MM.1S (cell line): ENCODE data around the gene CHN2.

Source experiments
- DNase-seq: peaks from one replicate; pipeline ENCODE4 v3.0.0-alpha.2; 2015
- H2AFZ ChIP-seq: fragments of 300-600 bp; sonication (generic); 2 replicates; pipeline ENCODE4 v1.6.0; 2016; ENCODE audit warnings: antibody characterized with exemption, low read length
- H3F3A ChIP-seq: fragments of 300-600 bp; sonication (generic); 2 replicates; pipeline ENCODE4 v1.6.1; 2016; ENCODE audit warnings: mild to moderate bottlenecking, antibody characterized with exemption, low read length, moderate library complexity, mixed read lengths; ENCODE audit not compliant: insufficient read depth
- H3K27ac ChIP-seq: fragments of 300-600 bp; sonication (generic); 2 replicates; pipeline ENCODE4 v1.5.1; 2016; ENCODE audit warnings: mild to moderate bottlenecking, low read length
- H3K27me3 ChIP-seq: fragments of 300-600 bp; sonication (generic); replicated peaks from 2 replicates; pipeline ENCODE4 v1.6.0; 2016; ENCODE audit warnings: low read length; ENCODE audit not compliant: insufficient read depth
- H3K36me3 ChIP-seq: fragments of 300-600 bp; sonication (generic); replicated peaks from 2 replicates; pipeline ENCODE4 v1.6.1; 2016; ENCODE audit warnings: mild to moderate bottlenecking, low read length, mixed read lengths; ENCODE audit not compliant: insufficient read depth
- H3K4me1 ChIP-seq: fragments of 300-600 bp; sonication (generic); 2 replicates; pipeline ENCODE4 v1.6.1; 2016; ENCODE audit warnings: low read length, mixed read lengths
- H3K4me2 ChIP-seq: fragments of 300-600 bp; sonication (generic); 2 replicates; pipeline ENCODE4 v1.6.0; 2016; ENCODE audit warnings: low read depth, low read length
- H3K4me3 ChIP-seq: fragments of 300-600 bp; sonication (generic); 2 replicates; pipeline ENCODE4 v1.5.1; 2016; ENCODE audit warnings: low read length, mixed read lengths
- H3K79me2 ChIP-seq: fragments of 300-600 bp; sonication (generic); 2 replicates; pipeline ENCODE4 v1.6.1; 2016; ENCODE audit warnings: mixed run types, low read length, mixed read lengths
- H3K9ac ChIP-seq: fragments of 300-600 bp; sonication (generic); 2 replicates; pipeline ENCODE4 v1.6.1; 2016; ENCODE audit warnings: low read length, mixed read lengths
- H3K9me2 ChIP-seq: fragments of 300-600 bp; sonication (generic); replicated peaks from 2 replicates; pipeline ENCODE4 v1.6.1; 2016; ENCODE audit warnings: mild to moderate bottlenecking, low read length, mixed read lengths; ENCODE audit not compliant: insufficient read depth
- H3K9me3 ChIP-seq: fragments of 300-600 bp; sonication (generic); replicated peaks from 2 replicates; pipeline ENCODE4 v1.6.1; 2016; ENCODE audit warnings: mild to moderate bottlenecking, low read length, mixed read lengths; ENCODE audit not compliant: insufficient read depth
- H4K20me1 ChIP-seq: fragments of 300-600 bp; sonication (generic); 2 replicates; pipeline ENCODE4 v1.6.1; 2016; ENCODE audit warnings: mild to moderate bottlenecking, low read length, moderate library complexity, mixed read lengths; ENCODE audit not compliant: insufficient read depth
- EZH2 ChIP-seq: fragments of 300-600 bp; sonication (generic); optimal IDR thresholded peaks from 2 replicates; pipeline ENCODE3; 2017; ENCODE audit warnings: low read depth, mild to moderate bottlenecking, antibody characterized with exemption, low read length, mixed read lengths
- EZH2phosphoT487 ChIP-seq: fragments of 300-600 bp; sonication (generic); IDR thresholded peaks from 2 replicates; pipeline ENCODE4 v1.6.1; 2018; ENCODE audit warnings: antibody characterized with exemption, low read length
- TF ChIP-seq, protein P1 (sequence below): fragments of 300-600 bp; sonication (generic); IDR thresholded peaks from 2 replicates; pipeline ENCODE4 v1.5.1; 2016; ENCODE audit warnings: antibody characterized with exemption, low read length, mixed read lengths

Gene CHN2

DNA sequence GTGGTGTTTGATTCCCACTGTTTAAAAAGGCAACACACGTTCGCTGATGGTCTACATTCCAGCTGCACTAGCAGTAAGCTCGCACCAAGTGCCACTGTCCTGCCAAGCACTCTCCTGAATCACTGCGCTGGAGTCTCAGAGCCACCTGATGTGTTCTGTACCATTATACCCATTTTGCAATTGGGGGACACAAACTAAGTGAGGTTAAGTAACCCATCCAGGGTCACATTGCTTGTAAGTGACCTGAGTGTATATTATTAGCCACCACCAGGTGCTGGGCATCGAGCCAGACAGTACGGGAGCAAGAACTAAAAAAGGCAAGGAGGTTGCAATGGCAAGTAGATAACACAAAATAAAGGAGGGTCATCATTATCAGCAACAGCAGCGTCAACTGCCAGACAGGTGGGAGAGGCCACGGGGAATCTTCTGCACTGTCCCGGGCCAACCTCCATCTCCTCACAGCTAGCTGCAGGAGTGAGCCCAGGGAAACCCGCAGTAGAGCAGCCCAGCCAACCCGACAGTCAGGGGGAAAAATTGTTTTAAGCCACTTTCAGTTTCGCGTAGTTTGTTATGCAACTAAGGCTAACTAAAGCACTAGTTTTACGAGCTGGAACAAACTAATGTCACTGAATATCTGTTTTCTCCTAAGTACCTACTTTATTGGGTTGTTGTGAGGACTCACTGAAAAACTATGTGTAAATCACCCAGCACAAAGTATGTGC, 47.5 kb upstream of the CHN2 start:
- H3K27ac ChIP-seq, result no peak overlapping the region
- H3F3A ChIP-seq, result no peaks in the 10 kb centered on the region
- H3K9me2 ChIP-seq, result no peaks in the 10 kb centered on the region
- peak overlapping the region; percentile 47 for H3K4me3 ChIP-seq
- TF ChIP-seq, protein P1, sequence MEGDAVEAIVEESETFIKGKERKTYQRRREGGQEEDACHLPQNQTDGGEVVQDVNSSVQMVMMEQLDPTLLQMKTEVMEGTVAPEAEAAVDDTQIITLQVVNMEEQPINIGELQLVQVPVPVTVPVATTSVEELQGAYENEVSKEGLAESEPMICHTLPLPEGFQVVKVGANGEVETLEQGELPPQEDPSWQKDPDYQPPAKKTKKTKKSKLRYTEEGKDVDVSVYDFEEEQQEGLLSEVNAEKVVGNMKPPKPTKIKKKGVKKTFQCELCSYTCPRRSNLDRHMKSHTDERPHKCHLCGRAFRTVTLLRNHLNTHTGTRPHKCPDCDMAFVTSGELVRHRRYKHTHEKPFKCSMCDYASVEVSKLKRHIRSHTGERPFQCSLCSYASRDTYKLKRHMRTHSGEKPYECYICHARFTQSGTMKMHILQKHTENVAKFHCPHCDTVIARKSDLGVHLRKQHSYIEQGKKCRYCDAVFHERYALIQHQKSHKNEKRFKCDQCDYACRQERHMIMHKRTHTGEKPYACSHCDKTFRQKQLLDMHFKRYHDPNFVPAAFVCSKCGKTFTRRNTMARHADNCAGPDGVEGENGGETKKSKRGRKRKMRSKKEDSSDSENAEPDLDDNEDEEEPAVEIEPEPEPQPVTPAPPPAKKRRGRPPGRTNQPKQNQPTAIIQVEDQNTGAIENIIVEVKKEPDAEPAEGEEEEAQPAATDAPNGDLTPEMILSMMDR, result peak; percentile 16
- no peak for TF ChIP-seq EZH2phosphoT487
- no peak overlapping the region for H3K9ac ChIP-seq
- no peaks in the 10 kb centered on the region for H4K20me1 ChIP-seq
- H3K27me3 ChIP-seq, result no peaks in the 10 kb centered on the region
- peaks cover 3% of the 10 kb centered on the region; the same call in 1 of the 2 replicates for H3K4me1 ChIP-seq
- no peaks in the 10 kb centered on the region for H3K9me3 ChIP-seq
- peak overlapping the region; percentile 12; the same call in 1 of the 2 replicates for H2AFZ ChIP-seq
- H3K79me2 ChIP-seq, result no peaks in the 10 kb centered on the region
- peak overlapping the region; percentile 61 for H3K4me2 ChIP-seq
- H3K36me3 ChIP-seq, result no peaks in the 10 kb centered on the region
- peak; percentile 60 for DNase-seq

DNA sequence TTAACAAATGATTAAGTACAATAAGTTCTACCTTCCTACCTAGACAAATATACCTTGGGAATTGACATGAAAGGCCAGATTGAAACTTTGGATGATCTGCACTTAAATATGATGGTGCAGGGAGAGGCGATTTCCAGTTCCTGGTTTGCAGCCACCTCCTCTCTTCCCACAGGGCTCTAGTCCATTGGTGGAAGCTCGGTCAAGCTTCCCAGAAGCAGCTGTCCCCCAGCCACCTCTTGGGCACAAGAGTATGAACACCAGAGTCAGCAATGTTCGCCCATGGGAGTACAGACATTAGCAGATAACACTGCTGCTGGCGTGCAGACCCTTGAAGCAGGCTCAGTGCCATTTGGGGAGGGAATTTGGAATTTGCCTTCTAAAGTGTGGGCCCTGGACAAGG, 46.8 kb upstream of the CHN2 start:
- Histone ChIP-seq H3K4me3 (no peak overlapping the region), H3K27ac (no peak overlapping the region), H3K27me3 (no peaks in the 10 kb centered on the region), H3K9ac (no peak overlapping the region), H3K79me2 (no peaks in the 10 kb centered on the region), H3K36me3 (no peaks in the 10 kb centered on the region), H3K4me2 (peak overlapping the region; percentile 61; the same call in 1 of the 2 replicates), H4K20me1 (no peaks in the 10 kb centered on the region), H3K9me2 (no peaks in the 10 kb centered on the region), H3K4me1 (peaks cover 3% of the 10 kb centered on the region; the same call in 1 of the 2 replicates), H3K9me3 (no peaks in the 10 kb centered on the region), H3F3A (no peaks in the 10 kb centered on the region), H2AFZ (no peak overlapping the region)
- TF ChIP-seq EZH2phosphoT487, result no peak
- no peak for TF ChIP-seq EZH2
- TF ChIP-seq, protein P1, result no peak
- DNase-seq, result no peak

DNA sequence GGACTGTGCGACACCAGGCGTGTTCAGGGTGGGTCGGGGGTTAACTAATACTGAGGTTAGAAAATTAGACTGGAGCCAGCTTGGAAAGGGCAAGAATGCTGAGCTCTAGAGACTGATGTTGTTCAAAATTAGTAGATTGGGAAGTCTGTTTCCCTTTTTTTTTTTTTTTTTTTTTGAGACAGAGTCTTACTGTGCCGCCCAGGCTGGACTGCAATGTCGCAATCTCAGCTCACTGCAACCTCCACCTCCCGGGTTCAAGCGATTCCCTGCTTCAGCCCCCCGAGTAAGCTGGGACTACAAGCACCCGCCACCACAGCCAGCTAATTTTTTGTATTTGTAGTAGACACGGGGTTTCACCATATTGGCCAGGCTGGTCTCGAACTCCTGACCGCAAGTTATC, 45.5 kb upstream of the CHN2 start:
- TF ChIP-seq EZH2 (no peak), EZH2phosphoT487 (no peak)
- TF ChIP-seq, protein P1, result no peak
- no peak overlapping the region for H3K4me2 ChIP-seq

More for the DNA sequence above, 45.5 kb upstream of the CHN2 start:
- H3F3A ChIP-seq, result no peaks in the 10 kb centered on the region
- H3K9ac ChIP-seq, result no peak overlapping the region
- no peaks in the 10 kb centered on the region for H3K27me3 ChIP-seq
- no peaks in the 10 kb centered on the region for H3K36me3 ChIP-seq
- no peaks in the 10 kb centered on the region for H3K9me2 ChIP-seq
- no peak overlapping the region for H3K4me3 ChIP-seq
- H3K79me2 ChIP-seq, result no peaks in the 10 kb centered on the region
- no peaks in the 10 kb centered on the region for H4K20me1 ChIP-seq
- H2AFZ ChIP-seq, result no peak overlapping the region
- no peak overlapping the region for H3K27ac ChIP-seq
- DNase-seq, result no peak
- H3K9me3 ChIP-seq, result no peaks in the 10 kb centered on the region
- H3K4me1 ChIP-seq, result peaks cover 3% of the 10 kb centered on the region; the same call in 1 of the 2 replicates
